HEK293T (cell line): ENCODE measurements around the gene NIPAL1.

Experiments
- CTCF ChIA-PET: fragments of 350-600 bp; formaldehyde crosslinking; extraction: SDS; loops from one replicate; lab custom pipeline; 2021; ENCODE audit warnings: antibody characterized with exemption, inconsistent platforms; lab: Yijun Ruan, JAX
- POLR2A ChIA-PET: fragments of 350-600 bp; formaldehyde crosslinking; extraction: SDS; loops from one replicate; lab custom pipeline; 2020; ENCODE audit warnings: antibody characterized with exemption, inconsistent platforms; lab: Yijun Ruan, JAX
- DNase-seq: peaks from one replicate; pipeline ENCODE4 v3.0.0; 2012; ENCODE audit warnings: mixed read lengths; ENCODE audit errors: extremely low spot score
- ARNT ChIP-seq: fragments of 450-650 bp; IDR thresholded peaks from 2 replicates; pipeline ENCODE4 v1.6.1; 2017; ENCODE audit warnings: mild to moderate bottlenecking
- BHLHE40 ChIP-seq: fragments of 450-650 bp; IDR thresholded peaks from 2 replicates; pipeline ENCODE4 v1.6.1; 2016; ENCODE audit warnings: mild to moderate bottlenecking, moderate library complexity, borderline replicate concordance
- CTBP1 ChIP-seq: fragments of 450-650 bp; IDR thresholded peaks from 2 replicates; pipeline ENCODE4 v1.6.1; 2016; ENCODE audit warnings: borderline replicate concordance
- ELF4 ChIP-seq: fragments of 450-650 bp; IDR thresholded peaks from 2 replicates; pipeline ENCODE4 v1.6.1; 2017; ENCODE audit warnings: antibody characterized with exemption
- FOXA1 ChIP-seq: fragments of 450-650 bp; IDR thresholded peaks from 2 replicates; pipeline ENCODE4 v1.6.1; 2016; ENCODE audit warnings: mild to moderate bottlenecking
- FOXK2 ChIP-seq: fragments of 450-650 bp; IDR thresholded peaks from 2 replicates; pipeline ENCODE4 v1.6.1; 2016; ENCODE audit warnings: mild to moderate bottlenecking
- FOXM1 ChIP-seq: fragments of 450-650 bp; IDR thresholded peaks from 2 replicates; pipeline ENCODE4 v1.6.1; 2017; ENCODE audit warnings: mild to moderate bottlenecking, borderline replicate concordance
- HDGF ChIP-seq: fragments of 450-650 bp; IDR thresholded peaks from 2 replicates; pipeline ENCODE4 v1.6.1; 2017; ENCODE audit warnings: antibody characterized with exemption, borderline replicate concordance
- L3MBTL2 ChIP-seq: fragments of 450-650 bp; conservative IDR thresholded peaks from 2 replicates; pipeline ENCODE4 v1.6.1; 2016; ENCODE audit warnings: mild to moderate bottlenecking
- LEF1 ChIP-seq: fragments of 450-650 bp; IDR thresholded peaks from 2 replicates; pipeline ENCODE4 v1.6.1; 2017; ENCODE audit warnings: mild to moderate bottlenecking, borderline replicate concordance
- NFRKB ChIP-seq: fragments of 450-650 bp; IDR thresholded peaks from 2 replicates; pipeline ENCODE4 v1.6.1; 2016; ENCODE audit warnings: mild to moderate bottlenecking, moderate library complexity
- PKNOX1 ChIP-seq: fragments of 450-650 bp; IDR thresholded peaks from 2 replicates; pipeline ENCODE4 v1.6.1; 2016
- SP1 ChIP-seq: fragments of 450-650 bp; IDR thresholded peaks from 2 replicates; pipeline ENCODE4 v1.6.1; 2017
- SUZ12 ChIP-seq: fragments of 450-650 bp; IDR thresholded peaks from 2 replicates; pipeline ENCODE4 v1.6.1; 2016; ENCODE audit warnings: mild to moderate bottlenecking
- TARDBP ChIP-seq: fragments of 450-650 bp; IDR thresholded peaks from 2 replicates; pipeline ENCODE4 v1.6.1; 2016
- ZNF384 ChIP-seq: fragments of 450-650 bp; IDR thresholded peaks from 2 replicates; pipeline ENCODE4 v1.6.1; 2016

The NIPAL1 gene

GRCh38 chr4:48022192-48022799 lies 5.7 kb downstream of the NIPAL1 start:
- TF ChIP-seq PKNOX1 (no peak), NFRKB (no peak), FOXM1 (no peak), FOXK2 (no peak), SP1 (no peak), ARNT (no peak), ZNF384 (no peak), TARDBP (no peak), L3MBTL2 (no peak), FOXA1 (no peak), SUZ12 (no peak), LEF1 (no peak), HDGF (no peak), ELF4 (no peak), BHLHE40 (no peak), CTBP1 (no peak)
- ChIA-PET POLR2A (no interaction called here), CTCF (no interaction called here)
- DNase-seq: no peak

DNA sequence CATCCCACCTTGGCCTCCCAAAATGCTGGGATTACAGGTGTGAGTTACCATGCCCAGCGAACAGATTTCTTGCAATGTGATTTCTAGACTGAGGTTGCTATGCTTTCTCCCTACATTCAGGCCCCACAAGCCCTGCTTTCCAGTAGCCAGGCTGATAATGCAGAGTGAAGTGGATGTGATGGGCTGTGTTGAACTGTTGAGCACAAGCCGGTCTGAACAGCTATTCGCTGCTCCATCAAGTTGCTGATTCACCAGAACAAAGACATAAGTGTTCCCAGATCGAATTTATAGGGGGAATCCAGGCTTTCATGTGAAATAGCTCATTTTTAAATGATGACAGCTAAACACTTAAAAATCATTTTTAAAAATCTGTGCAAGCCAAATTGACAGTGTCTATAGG lies 8.0 kb downstream of the NIPAL1 start:
- DNase-seq: no peak
- ChIA-PET POLR2A (no interaction called here), CTCF (no interaction called here)
- no peak for TF ChIP-seq NFRKB

GRCh38 chr4:48025005-48025404 lies 8.4 kb downstream of the NIPAL1 start:
- ChIA-PET POLR2A (no interaction called here), CTCF (no interaction called here)
- TF ChIP-seq ARNT: no peak
- no peak for TF ChIP-seq ZNF384
- no peak for TF ChIP-seq SUZ12
- no peak for DNase-seq

GRCh38 chr4:48027653-48028052 lies 11.1 kb downstream of the NIPAL1 start:
- no peak for TF ChIP-seq NFRKB
- no peak for TF ChIP-seq CTBP1
- no peak for TF ChIP-seq FOXK2
- no peak for TF ChIP-seq SUZ12
- no peak for TF ChIP-seq ZNF384
- TF ChIP-seq HDGF: no peak
- TF ChIP-seq PKNOX1: no peak
- TF ChIP-seq TARDBP: no peak
- TF ChIP-seq FOXA1: no peak
- TF ChIP-seq BHLHE40: no peak
- TF ChIP-seq ELF4: no peak
- TF ChIP-seq FOXM1: no peak
- no peak for TF ChIP-seq ARNT
- TF ChIP-seq SP1: no peak
- DNase-seq: no peak
- ChIA-PET CTCF (no interaction called here), POLR2A (no interaction called here)

DNA sequence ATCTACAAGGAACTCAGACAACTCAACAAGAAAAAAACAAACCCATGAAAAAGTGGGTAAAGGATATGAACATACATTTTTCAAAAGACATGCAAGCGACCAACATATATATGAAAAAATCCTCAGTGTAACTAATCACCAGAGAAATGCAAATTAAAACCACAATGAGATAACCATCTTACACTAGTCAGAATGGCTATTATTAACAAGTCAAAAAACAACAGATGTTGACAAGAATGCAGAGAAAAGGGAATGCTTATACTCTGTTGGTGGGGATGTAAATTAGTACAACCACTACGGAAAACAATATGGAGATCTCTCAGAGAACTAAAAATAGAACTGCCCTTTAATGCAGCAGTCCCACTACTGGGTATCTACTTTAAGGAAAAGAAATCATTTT lies 12.1 kb downstream of the NIPAL1 start:
- no peak for TF ChIP-seq FOXA1
- TF ChIP-seq CTBP1: no peak
- no peak for TF ChIP-seq TARDBP
- TF ChIP-seq ARNT: no peak
- TF ChIP-seq NFRKB: no peak
- TF ChIP-seq PKNOX1: no peak
- TF ChIP-seq SUZ12: no peak
- TF ChIP-seq SP1: no peak
- TF ChIP-seq ELF4: no peak
- TF ChIP-seq FOXM1: no peak
- ChIA-PET POLR2A (no interaction called here), CTCF (no interaction called here)
- no peak for DNase-seq

DNA sequence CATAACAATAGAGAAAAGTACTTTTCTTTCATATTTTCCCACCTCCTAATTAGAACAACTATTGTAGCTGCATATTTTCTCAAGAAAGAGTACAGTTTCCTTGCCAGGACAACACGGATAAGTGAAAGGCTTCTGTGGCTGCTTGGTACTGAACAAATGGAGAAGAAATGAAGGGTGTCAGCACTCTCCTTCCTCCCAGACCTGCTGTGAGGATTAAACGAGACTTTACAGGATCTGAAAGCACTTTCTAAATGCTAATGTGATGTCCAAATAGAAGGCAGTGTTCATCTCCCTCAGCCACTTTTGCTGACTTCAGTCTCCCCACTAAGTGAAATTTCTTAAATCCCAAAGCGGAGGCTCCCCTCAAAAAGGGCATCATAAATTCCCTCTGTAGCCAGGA lies 13.9 kb downstream of the NIPAL1 start:
- TF ChIP-seq ELF4 (no peak), ZNF384 (no peak), TARDBP (no peak), LEF1 (no peak)
- ChIA-PET POLR2A (no interaction called here), CTCF (interaction anchor here (0.7 kb wide), 1 partner anchor 326 kb away, joined by 3 read pairs; no protein-coding TSS in a partner anchor)
- no peak for DNase-seq

GRCh38 chr4:48031802-48032525 lies 15.4 kb downstream of the NIPAL1 start:
- TF ChIP-seq SUZ12 (no peak), SP1 (no peak), CTBP1 (no peak), BHLHE40 (no peak), ELF4 (no peak), L3MBTL2 (no peak), FOXM1 (no peak), LEF1 (no peak), NFRKB (no peak), PKNOX1 (no peak)
- ChIA-PET CTCF (interaction anchor here (0.6 to 0.8 kb wide), 2 partner anchors 70 to 77 kb away, joined by 3 read pairs; no protein-coding TSS in a partner anchor), POLR2A (no interaction called here)
- DNase-seq: no peak
